Breast epithelium (tissue), 3 donors: ENCODE results near the gene FAM50A.

Experiments
- CTCF ChIP-seq, 3 donors: fragments of 450-650 bp; IDR thresholded peaks; one replicate each; pipeline ENCODE4 v1.5.1; 2016 to 2017; ENCODE audit warnings: antibody characterized with exemption in 3 of 3, mild to moderate bottlenecking in 3 of 3, moderate library complexity in 3 of 3
- POLR2A ChIP-seq: fragments of 450-650 bp; IDR thresholded peaks from one replicate; pipeline ENCODE4 v1.6.1; 2016; ENCODE audit warnings: antibody characterized with exemption, mild to moderate bottlenecking, moderate library complexity
- POLR2AphosphoS5 ChIP-seq, 3 donors: sonication (generic); formaldehyde crosslinking; IDR thresholded peaks; one replicate each; pipeline ENCODE4 v1.6.1; 2017; ENCODE audit warnings: antibody characterized with exemption in 3 of 3

GRCh38 chrX:154476821-154477220 is 32.9 kb downstream of the FAM50A start:
- no peak for TF ChIP-seq CTCF (IDR thresholded peaks at IDR 0.05)
- no peak for TF ChIP-seq POLR2A
- TF ChIP-seq POLR2AphosphoS5 (IDR thresholded peaks at IDR 0.05) = no peak
